Suprapubic skin (tissue), 4 donors: ENCODE data around the gene PDE5A. TPM values are rescaled to one million over a fixed set of nuclear protein-coding genes. Genes with fewer than 3 reads are reported as not detected.
A peak's percentile ranks its signal among the peaks of the same experiment; 100 is the strongest.
"Not testable (repeated sequence)": the region's sequence is repeated elsewhere in the genome, so short reads cannot be mapped to it uniquely, and the experiment has no call there.

ENCODE experiments used
- DNase-seq, 2 donors: peaks; one replicate each; pipeline ENCODE4 v3.0.0-alpha.2; 2019; ENCODE audit warnings: low spot score in 2 of 2
- H3K27ac ChIP-seq: fragments of 200-600 bp; sonication (generic); one replicate; pipeline ENCODE4 v1.5.1; 2019
- H3K27me3 ChIP-seq: fragments of 200-600 bp; sonication (generic); one replicate; pipeline ENCODE4 v1.5.1; 2019
- H3K36me3 ChIP-seq: fragments of 200-600 bp; sonication (generic); one replicate; pipeline ENCODE4 v1.5.1; 2019
- H3K4me1 ChIP-seq: fragments of 200-600 bp; sonication (generic); one replicate; pipeline ENCODE4 v1.5.1; 2019
- H3K4me3 ChIP-seq: fragments of 200-600 bp; sonication (generic); one replicate; pipeline ENCODE4 v1.5.1; 2019; ENCODE audit warnings: mild to moderate bottlenecking
- H3K9me3 ChIP-seq: fragments of 200-600 bp; sonication (generic); one replicate; pipeline ENCODE4 v1.5.1; 2019
- POLR2A ChIP-seq, 2 donors: fragments of 450-650 bp; IDR thresholded peaks; one replicate each; pipeline ENCODE4 v1.6.1; 2017; ENCODE audit warnings: antibody characterized with exemption in 2 of 2, mild to moderate bottlenecking in 2 of 2, moderate library complexity in 2 of 2
- POLR2AphosphoS5 ChIP-seq, 3 donors: sonication (generic); formaldehyde crosslinking; IDR thresholded peaks; one replicate each; pipeline ENCODE4 v1.6.1; 2017; ENCODE audit warnings: antibody characterized with exemption in 3 of 3
- WGBS: methylation state at CpG from one replicate; pipeline ENCODE4 v1.1.5; 2018; 5-methylcytosine and 5-hydroxymethylcytosine counted together
- total RNA-seq, 4 donors: library from RNA; depleted of rRNA; stranded (reverse); fragments of >200 nt; gene quantifications; one replicate each; pipeline ENCODE4 v1.1.0, GENCODE V29; 2016

PDE5A gene
- total RNA-seq, 4 donors from 2014 or later: 6.4 to 20.0 (median 9.8) TPM

- H3K9me3 ChIP-seq, H3K36me3 ChIP-seq, H3K27me3 ChIP-seq, H3K4me1 ChIP-seq: not testable (repeated sequence)
- Histone ChIP-seq H3K4me3 (peak overlapping the region; percentile 82), H3K27ac (peak overlapping the region; percentile 89)
- DNase-seq: peak; percentile 97
- WGBS: no CpG with 5 or more reads among the region's 80 CpGs
- TF ChIP-seq POLR2A (IDR thresholded peaks at IDR 0.05) (peak; percentile 74 to 77), POLR2AphosphoS5 (IDR thresholded peaks at IDR 0.05) (peak; percentile 79 to 98 (median 86))
These were observed 173.9 kb downstream of the PDE5A start for GRCh38 chr4:119454491-119455270.

GRCh38 chr4:119454151-119454490 is 174.5 kb downstream of the PDE5A start:
- H3K4me1 ChIP-seq, H3K27me3 ChIP-seq, DNase-seq, H3K9me3 ChIP-seq, H3K36me3 ChIP-seq: not testable (repeated sequence)
- peak overlapping the region; percentile 89 for H3K27ac ChIP-seq
- peak overlapping the region; percentile 82 for H3K4me3 ChIP-seq
- WGBS: 13% methylated on average over 2 of the region's 7 CpGs

GRCh38 chr4:119453286-119453685 is 175.3 kb downstream of the PDE5A start:
- H3K9me3 ChIP-seq, H3K36me3 ChIP-seq, H3K27me3 ChIP-seq, H3K4me1 ChIP-seq, H3K4me3 ChIP-seq, DNase-seq, H3K27ac ChIP-seq: not testable (repeated sequence)
- 90% methylated on average over 9 of the region's 9 CpGs for WGBS

GRCh38 chr4:119449851-119450250 is 178.8 kb downstream of the PDE5A start:
- not testable (repeated sequence) for H3K27me3 ChIP-seq, DNase-seq, H3K4me3 ChIP-seq, H3K27ac ChIP-seq, H3K4me1 ChIP-seq, H3K9me3 ChIP-seq
- H3K36me3 ChIP-seq: peaks cover 17% of the 10 kb centered on the region
- 89% methylated on average over 6 of the region's 6 CpGs for WGBS
